HepG2 (cell line): Measurements from ENCODE around the gene COQ8B. TPM values are rescaled to one million over a fixed set of nuclear protein-coding genes. Genes with fewer than 3 reads are reported as not detected.

ENCODE experiments used
- DR1 ChIP-seq: sonication (generic); formaldehyde crosslinking; IDR thresholded peaks from 2 replicates; pipeline ENCODE4 v1.8.0; 2021; ENCODE audit warnings: mild to moderate bottlenecking, missing genetic modification reagents, inconsistent platforms
- ERF ChIP-seq: IDR thresholded peaks from 2 replicates; pipeline ENCODE4 v1.6.1; 2018; ENCODE audit warnings: missing biosample characterization, missing genetic modification reagents
- HINFP ChIP-seq: sonication (generic); formaldehyde crosslinking; IDR thresholded peaks from 2 replicates; pipeline ENCODE4 v1.4.0; 2020; ENCODE audit warnings: low read depth, mild to moderate bottlenecking, missing genetic modification reagents
- MAFK ChIP-seq, 2 experiments: IDR thresholded peaks in 1 of 2; conservative IDR thresholded peaks in 1 of 2; 2 replicates each; pipeline ENCODE4 v1.6.1; 2011; ENCODE audit warnings: improper control_type of control experiment in 2 of 2, low read length in 2 of 2
- PRPF4 ChIP-seq: fragments of 200-400 bp; formaldehyde crosslinking; IDR thresholded peaks from 2 replicates; pipeline ENCODE4 v1.6.1; 2016; ENCODE audit warnings: low read length, low read depth; ENCODE audit not compliant: poor library complexity, severe bottlenecking
- REXO4 ChIP-seq: sonication (generic); formaldehyde crosslinking; IDR thresholded peaks from 2 replicates; pipeline ENCODE4 v1.8.0; 2022; ENCODE audit warnings: missing genetic modification reagents, mild to moderate bottlenecking, borderline replicate concordance
- RFXAP ChIP-seq: sonication (generic); formaldehyde crosslinking; IDR thresholded peaks from 2 replicates; pipeline ENCODE4 v1.4.0; 2020; ENCODE audit warnings: missing genetic modification reagents, borderline replicate concordance
- SMARCE1 ChIP-seq: fragments of 450-650 bp; IDR thresholded peaks from 2 replicates; pipeline ENCODE4 v1.6.1; 2017; ENCODE audit warnings: borderline replicate concordance
- SNRNP70 ChIP-seq: fragments of 200-400 bp; formaldehyde crosslinking; IDR thresholded peaks from 2 replicates; pipeline ENCODE4 v1.6.1; 2017; ENCODE audit warnings: mild to moderate bottlenecking, low read depth, low read length, moderate library complexity
- ZBTB7B ChIP-seq: sonication (generic); formaldehyde crosslinking; IDR thresholded peaks from 2 replicates; pipeline ENCODE4 v1.4.0; 2020; ENCODE audit warnings: missing genetic modification reagents
- ZFP91 ChIP-seq: sonication (generic); formaldehyde crosslinking; IDR thresholded peaks from 2 replicates; pipeline ENCODE4 v1.9.0; 2022; ENCODE audit warnings: missing genetic modification reagents, mild to moderate bottlenecking, borderline replicate concordance
- ZFYVE20 ChIP-seq: sonication (generic); formaldehyde crosslinking; IDR thresholded peaks from 2 replicates; pipeline ENCODE4 v1.8.0; 2023; ENCODE audit warnings: low read depth, mild to moderate bottlenecking, moderate library complexity, missing genetic modification reagents, borderline replicate concordance
- ZNF383 ChIP-seq: sonication (generic); formaldehyde crosslinking; IDR thresholded peaks from 2 replicates; pipeline ENCODE4 v1.4.0; 2020; ENCODE audit warnings: missing genetic modification reagents, mild to moderate bottlenecking, borderline replicate concordance
- ZNF75D ChIP-seq: sonication (generic); formaldehyde crosslinking; IDR thresholded peaks from 2 replicates; pipeline ENCODE4 v1.8.1; 2023; ENCODE audit warnings: missing genetic modification reagents, mild to moderate bottlenecking, borderline replicate concordance
- polyA plus RNA-seq, 8 experiments: library from polyadenylated mRNA; depleted of rRNA in 3 of 8; stranded (reverse) in 7 of 8; unstranded in 1 of 8; fragments of >200 nt; fragmentation: Illumina TruSeq in 4 of 8; extraction: Trizol in 4 of 8; gene quantifications; 2 replicates each; pipeline versions ENCODE4 v1.2.1 to v1.2.3, GENCODE V29; 2011 to 2016; ENCODE audit warnings: low read depth in 4 of 8, missing spikeins in 1 of 8, mixed read lengths in 1 of 8; ENCODE audit not compliant: insufficient read depth in 1 of 8
- total RNA-seq, 5 experiments: library from RNA; depleted of rRNA; stranded (reverse); fragments of >200 nt; fragmentation: Illumina TruSeq; extraction: Trizol; gene quantifications; 2 replicates each; pipeline ENCODE4 v1.2.3, GENCODE V29; 2016; ENCODE audit warnings: low read depth in 1 of 5
- TF ChIP-seq, protein P1 (sequence below): sonication (generic); formaldehyde crosslinking; IDR thresholded peaks from 2 replicates; pipeline ENCODE4 v1.4.0; 2020; ENCODE audit warnings: missing genetic modification reagents, borderline replicate concordance
- TF ChIP-seq, protein P2 (sequence below): IDR thresholded peaks from 2 replicates; pipeline ENCODE4 v1.6.1; 2016; ENCODE audit warnings: low read depth, borderline replicate concordance
- TF ChIP-seq, protein P3 (sequence below): sonication (generic); formaldehyde crosslinking; IDR thresholded peaks from 2 replicates; pipeline ENCODE4 v1.8.1; 2023; ENCODE audit warnings: mild to moderate bottlenecking, missing genetic modification reagents, borderline replicate concordance
- TF ChIP-seq, protein P4 (sequence below): sonication (generic); formaldehyde crosslinking; IDR thresholded peaks from 2 replicates; pipeline ENCODE4 v1.5.0; 2020; ENCODE audit warnings: missing genetic modification reagents
- TF ChIP-seq, protein P5 (sequence below): IDR thresholded peaks from 2 replicates; pipeline ENCODE4 v1.6.1; 2018; ENCODE audit warnings: missing genetic modification reagents, mild to moderate bottlenecking, missing compliant biosample characterization

Gene COQ8B
- total and polyA plus RNA-seq, 2 of the 13 experiments (the other 11 are each of a cell fraction or from before 2014, with no cell fraction given) = 12.3 to 17.2 TPM

DNA sequence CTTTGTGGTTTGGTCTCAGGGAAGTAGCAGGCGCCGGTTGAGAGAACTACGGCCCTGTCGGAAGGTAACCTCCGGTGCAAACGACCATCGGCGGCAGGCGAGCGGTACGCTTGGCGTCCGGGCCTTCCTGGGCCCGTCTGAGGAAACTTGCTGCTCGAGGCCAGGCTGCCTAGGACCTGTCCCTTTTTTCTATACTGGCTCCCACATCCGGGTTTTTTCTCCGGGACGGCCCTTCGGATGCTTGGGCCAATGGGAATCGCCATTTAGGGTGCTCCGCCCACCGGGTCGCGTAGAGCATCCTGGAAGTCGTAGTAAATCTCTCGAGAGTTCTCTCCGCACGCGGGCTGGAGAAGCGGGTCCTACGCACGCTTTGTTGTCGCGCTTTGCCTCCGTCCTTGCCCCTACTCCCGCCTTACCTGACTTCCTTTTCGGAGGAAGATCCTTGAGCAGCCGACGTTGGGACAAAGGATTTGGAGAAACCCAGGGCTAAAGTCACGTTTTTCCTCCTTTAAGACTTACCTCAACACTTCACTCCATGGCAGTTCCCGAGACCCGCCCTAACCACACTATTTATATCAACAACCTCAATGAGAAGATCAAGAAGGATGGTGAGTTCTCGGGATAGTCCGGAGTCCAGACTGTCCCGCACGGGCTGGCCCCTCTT is 34.3 kb upstream of the COQ8B start, which contains the start of gene SNRPA (continued):
- TF ChIP-seq, protein P1, sequence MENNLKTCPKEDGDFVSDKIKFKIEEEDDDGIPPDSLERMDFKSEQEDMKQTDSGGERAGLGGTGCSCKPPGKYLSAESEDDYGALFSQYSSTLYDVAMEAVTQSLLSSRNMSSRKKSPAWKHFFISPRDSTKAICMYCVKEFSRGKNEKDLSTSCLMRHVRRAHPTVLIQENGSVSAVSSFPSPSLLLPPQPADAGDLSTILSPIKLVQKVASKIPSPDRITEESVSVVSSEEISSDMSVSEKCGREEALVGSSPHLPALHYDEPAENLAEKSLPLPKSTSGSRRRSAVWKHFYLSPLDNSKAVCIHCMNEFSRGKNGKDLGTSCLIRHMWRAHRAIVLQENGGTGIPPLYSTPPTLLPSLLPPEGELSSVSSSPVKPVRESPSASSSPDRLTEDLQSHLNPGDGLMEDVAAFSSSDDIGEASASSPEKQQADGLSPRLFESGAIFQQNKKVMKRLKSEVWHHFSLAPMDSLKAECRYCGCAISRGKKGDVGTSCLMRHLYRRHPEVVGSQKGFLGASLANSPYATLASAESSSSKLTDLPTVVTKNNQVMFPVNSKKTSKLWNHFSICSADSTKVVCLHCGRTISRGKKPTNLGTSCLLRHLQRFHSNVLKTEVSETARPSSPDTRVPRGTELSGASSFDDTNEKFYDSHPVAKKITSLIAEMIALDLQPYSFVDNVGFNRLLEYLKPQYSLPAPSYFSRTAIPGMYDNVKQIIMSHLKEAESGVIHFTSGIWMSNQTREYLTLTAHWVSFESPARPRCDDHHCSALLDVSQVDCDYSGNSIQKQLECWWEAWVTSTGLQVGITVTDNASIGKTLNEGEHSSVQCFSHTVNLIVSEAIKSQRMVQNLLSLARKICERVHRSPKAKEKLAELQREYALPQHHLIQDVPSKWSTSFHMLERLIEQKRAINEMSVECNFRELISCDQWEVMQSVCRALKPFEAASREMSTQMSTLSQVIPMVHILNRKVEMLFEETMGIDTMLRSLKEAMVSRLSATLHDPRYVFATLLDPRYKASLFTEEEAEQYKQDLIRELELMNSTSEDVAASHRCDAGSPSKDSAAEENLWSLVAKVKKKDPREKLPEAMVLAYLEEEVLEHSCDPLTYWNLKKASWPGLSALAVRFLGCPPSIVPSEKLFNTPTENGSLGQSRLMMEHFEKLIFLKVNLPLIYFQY (CRISPR knock-in tag) = peak; percentile 60; the same call in 1 of the 2 replicates
- TF ChIP-seq RFXAP (CRISPR knock-in tag) (peak; percentile 54), ZNF75D (no peak), HINFP (no peak), ZNF383 (CRISPR knock-in tag) (no peak), ZFP91 (peak; percentile 98), ZFYVE20 (CRISPR knock-in tag) (no peak), SMARCE1 (no peak), ZBTB7B (CRISPR knock-in tag) (no peak), ERF (CRISPR knock-in tag) (no peak), MAFK (conservative IDR thresholded peaks at IDR 0.05 in 1 of 2, IDR thresholded peaks at IDR 0.05 in 1 of 2; ENCODE audit: low read length in 2 of 2) (no peak), DR1 (CRISPR knock-in tag) (no peak), REXO4 (CRISPR knock-in tag) (no peak), SNRNP70 (no peak), PRPF4 (no peak)
- TF ChIP-seq, protein P2, sequence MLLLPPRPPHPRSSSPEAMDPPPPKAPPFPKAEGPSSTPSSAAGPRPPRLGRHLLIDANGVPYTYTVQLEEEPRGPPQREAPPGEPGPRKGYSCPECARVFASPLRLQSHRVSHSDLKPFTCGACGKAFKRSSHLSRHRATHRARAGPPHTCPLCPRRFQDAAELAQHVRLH (CRISPR knock-in tag) = 0 out of 2 replicates have a peak, but pooled peaks have one; percentile 27
- TF ChIP-seq, protein P3, sequence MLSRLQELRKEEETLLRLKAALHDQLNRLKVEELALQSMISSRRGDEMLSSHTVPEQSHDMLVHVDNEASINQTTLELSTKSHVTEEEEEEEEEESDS = no peak
- TF ChIP-seq, protein P4, sequence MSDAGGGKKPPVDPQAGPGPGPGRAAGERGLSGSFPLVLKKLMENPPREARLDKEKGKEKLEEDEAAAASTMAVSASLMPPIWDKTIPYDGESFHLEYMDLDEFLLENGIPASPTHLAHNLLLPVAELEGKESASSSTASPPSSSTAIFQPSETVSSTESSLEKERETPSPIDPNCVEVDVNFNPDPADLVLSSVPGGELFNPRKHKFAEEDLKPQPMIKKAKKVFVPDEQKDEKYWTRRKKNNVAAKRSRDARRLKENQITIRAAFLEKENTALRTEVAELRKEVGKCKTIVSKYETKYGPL (CRISPR knock-in tag) = peak; percentile 69; the same call in 1 of the 2 replicates
- TF ChIP-seq, protein P5, sequence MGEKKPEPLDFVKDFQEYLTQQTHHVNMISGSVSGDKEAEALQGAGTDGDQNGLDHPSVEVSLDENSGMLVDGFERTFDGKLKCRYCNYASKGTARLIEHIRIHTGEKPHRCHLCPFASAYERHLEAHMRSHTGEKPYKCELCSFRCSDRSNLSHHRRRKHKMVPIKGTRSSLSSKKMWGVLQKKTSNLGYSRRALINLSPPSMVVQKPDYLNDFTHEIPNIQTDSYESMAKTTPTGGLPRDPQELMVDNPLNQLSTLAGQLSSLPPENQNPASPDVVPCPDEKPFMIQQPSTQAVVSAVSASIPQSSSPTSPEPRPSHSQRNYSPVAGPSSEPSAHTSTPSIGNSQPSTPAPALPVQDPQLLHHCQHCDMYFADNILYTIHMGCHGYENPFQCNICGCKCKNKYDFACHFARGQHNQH = no peak
